ENCODE results near the gene FUT2. TPM values are rescaled to one million over a fixed set of nuclear protein-coding genes. Genes with fewer than 3 reads are reported as not detected.

The FUT2 gene
- total and polyA plus RNA-seq, 10 of the 15 experiments (the other 5 are each of a cell fraction or from before 2014, with no cell fraction given), result 0.02 to 0.13 (median 0.07) TPM; not detected in 7

DNA sequence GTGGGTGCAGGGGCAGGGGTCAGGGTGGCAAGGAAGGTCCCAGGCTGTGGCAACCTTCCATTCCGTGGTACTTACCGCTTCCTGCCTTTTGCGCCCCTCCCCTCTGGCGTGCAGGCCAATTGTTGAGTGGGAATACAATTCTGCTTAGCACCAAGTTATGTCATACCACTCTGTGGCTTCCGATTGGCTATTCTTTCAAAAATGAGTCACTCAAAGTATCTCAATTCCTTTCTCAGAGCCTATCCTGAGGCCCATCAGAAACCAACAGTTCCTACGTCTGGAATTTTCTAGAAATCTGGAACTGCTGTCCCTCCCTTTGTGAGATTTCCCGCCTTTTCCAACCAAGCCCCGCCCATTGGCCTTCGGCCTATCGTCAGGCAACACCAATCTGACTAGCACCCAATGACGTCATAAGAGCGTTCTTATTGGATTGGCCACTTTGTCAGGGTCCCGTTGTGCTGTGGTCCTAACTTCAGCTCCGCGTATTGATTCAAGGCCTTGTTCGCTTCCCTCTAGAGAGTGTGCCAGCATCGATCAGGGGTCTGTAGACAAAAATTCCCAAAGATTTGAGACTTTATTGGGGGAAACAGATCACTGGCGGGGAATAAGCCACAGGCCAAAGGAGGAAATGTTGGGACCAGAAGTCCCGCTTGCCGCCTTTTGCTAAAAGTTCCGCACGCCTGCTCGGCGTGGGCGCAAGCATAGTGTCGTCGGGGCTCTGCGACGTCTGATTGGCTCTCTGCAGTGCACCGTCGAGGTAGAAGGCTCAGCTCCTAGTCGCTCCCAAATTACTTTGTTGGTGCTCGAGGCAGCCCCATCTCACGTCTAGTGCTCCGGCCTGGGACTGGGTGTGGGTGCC lies 34.7 kb upstream of the FUT2 start (continued):
- TF ChIP-seq, protein P1, sequence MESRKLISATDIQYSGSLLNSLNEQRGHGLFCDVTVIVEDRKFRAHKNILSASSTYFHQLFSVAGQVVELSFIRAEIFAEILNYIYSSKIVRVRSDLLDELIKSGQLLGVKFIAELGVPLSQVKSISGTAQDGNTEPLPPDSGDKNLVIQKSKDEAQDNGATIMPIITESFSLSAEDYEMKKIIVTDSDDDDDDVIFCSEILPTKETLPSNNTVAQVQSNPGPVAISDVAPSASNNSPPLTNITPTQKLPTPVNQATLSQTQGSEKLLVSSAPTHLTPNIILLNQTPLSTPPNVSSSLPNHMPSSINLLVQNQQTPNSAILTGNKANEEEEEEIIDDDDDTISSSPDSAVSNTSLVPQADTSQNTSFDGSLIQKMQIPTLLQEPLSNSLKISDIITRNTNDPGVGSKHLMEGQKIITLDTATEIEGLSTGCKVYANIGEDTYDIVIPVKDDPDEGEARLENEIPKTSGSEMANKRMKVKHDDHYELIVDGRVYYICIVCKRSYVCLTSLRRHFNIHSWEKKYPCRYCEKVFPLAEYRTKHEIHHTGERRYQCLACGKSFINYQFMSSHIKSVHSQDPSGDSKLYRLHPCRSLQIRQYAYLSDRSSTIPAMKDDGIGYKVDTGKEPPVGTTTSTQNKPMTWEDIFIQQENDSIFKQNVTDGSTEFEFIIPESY (IDR thresholded peaks at IDR 0.05), result no peak
- TF ChIP-seq ZSCAN29 (IDR thresholded peaks at IDR 0.05) (no peak), EED (IDR thresholded peaks at IDR 0.05; ENCODE audit: low read depth) (no peak), TCF3 (IDR thresholded peaks at IDR 0.05; ENCODE audit: borderline replicate concordance, insufficient read depth, low read depth, low read length) (no peak), IRF4 (IDR thresholded peaks at IDR 0.05; ENCODE audit: low read depth, low read length) (no peak), STAT1 (conservative IDR thresholded peaks at IDR 0.05) (no peak), EP300 (IDR thresholded peaks at IDR 0.05; ENCODE audit: borderline replicate concordance in 1 of 2, control insufficient read depth in 1 of 2, low read depth in 2 of 2, low read length in 2 of 2) (no peak), ETV6 (conservative IDR thresholded peaks at IDR 0.05 in 1 of 2, IDR thresholded peaks at IDR 0.05 in 1 of 2; ENCODE audit: borderline replicate concordance in 1 of 2, low read depth in 1 of 2) (no peak), MEF2A (IDR thresholded peaks at IDR 0.05; ENCODE audit: insufficient read depth, low read depth, low read length) (no peak), PML (IDR thresholded peaks at IDR 0.05; ENCODE audit: low read length) (no peak), ESRRA (IDR thresholded peaks at IDR 0.05; ENCODE audit: low read length) (no peak), YY1 (IDR thresholded peaks at IDR 0.05; ENCODE audit: low read depth, low read length) (0 out of 2 replicates have a peak, but pooled peaks have one; percentile 5), KDM1A (IDR thresholded peaks at IDR 0.05; ENCODE audit: borderline replicate concordance) (no peak), WRNIP1 (IDR thresholded peaks at IDR 0.05; ENCODE audit: borderline replicate concordance, low read depth, low read length) (no peak), NR2F1 (conservative IDR thresholded peaks at IDR 0.05) (peak; percentile 70), ASH2L (IDR thresholded peaks at IDR 0.05; ENCODE audit: borderline replicate concordance, low read depth) (no peak), PAX5 (IDR thresholded peaks at IDR 0.05; ENCODE audit: borderline replicate concordance, low read depth, low read length) (no peak), JUND (IDR thresholded peaks at IDR 0.05; ENCODE audit: low read depth, low read length) (peak; percentile 87), SMAD5 (IDR thresholded peaks at IDR 0.05; ENCODE audit: low read depth) (no peak)
- TF ChIP-seq, protein P2, sequence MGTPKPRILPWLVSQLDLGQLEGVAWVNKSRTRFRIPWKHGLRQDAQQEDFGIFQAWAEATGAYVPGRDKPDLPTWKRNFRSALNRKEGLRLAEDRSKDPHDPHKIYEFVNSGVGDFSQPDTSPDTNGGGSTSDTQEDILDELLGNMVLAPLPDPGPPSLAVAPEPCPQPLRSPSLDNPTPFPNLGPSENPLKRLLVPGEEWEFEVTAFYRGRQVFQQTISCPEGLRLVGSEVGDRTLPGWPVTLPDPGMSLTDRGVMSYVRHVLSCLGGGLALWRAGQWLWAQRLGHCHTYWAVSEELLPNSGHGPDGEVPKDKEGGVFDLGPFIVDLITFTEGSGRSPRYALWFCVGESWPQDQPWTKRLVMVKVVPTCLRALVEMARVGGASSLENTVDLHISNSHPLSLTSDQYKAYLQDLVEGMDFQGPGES (IDR thresholded peaks at IDR 0.05), result peak; percentile 70
- TF ChIP-seq, protein P3, sequence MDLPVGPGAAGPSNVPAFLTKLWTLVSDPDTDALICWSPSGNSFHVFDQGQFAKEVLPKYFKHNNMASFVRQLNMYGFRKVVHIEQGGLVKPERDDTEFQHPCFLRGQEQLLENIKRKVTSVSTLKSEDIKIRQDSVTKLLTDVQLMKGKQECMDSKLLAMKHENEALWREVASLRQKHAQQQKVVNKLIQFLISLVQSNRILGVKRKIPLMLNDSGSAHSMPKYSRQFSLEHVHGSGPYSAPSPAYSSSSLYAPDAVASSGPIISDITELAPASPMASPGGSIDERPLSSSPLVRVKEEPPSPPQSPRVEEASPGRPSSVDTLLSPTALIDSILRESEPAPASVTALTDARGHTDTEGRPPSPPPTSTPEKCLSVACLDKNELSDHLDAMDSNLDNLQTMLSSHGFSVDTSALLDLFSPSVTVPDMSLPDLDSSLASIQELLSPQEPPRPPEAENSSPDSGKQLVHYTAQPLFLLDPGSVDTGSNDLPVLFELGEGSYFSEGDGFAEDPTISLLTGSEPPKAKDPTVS (IDR thresholded peaks at IDR 0.05; ENCODE audit: low read depth, low read length), result peak; percentile 80; the same call in 1 of the 2 replicates
- TF ChIP-seq, protein P4, sequence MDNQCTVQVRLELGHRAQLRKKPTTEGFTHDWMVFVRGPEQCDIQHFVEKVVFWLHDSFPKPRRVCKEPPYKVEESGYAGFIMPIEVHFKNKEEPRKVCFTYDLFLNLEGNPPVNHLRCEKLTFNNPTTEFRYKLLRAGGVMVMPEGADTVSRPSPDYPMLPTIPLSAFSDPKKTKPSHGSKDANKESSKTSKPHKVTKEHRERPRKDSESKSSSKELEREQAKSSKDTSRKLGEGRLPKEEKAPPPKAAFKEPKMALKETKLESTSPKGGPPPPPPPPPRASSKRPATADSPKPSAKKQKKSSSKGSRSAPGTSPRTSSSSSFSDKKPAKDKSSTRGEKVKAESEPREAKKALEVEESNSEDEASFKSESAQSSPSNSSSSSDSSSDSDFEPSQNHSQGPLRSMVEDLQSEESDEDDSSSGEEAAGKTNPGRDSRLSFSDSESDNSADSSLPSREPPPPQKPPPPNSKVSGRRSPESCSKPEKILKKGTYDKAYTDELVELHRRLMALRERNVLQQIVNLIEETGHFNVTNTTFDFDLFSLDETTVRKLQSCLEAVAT (IDR thresholded peaks at IDR 0.05), result peak; percentile 85

Measured in GM12878 (cell line).